ENCODE measurements around the gene NRF1.

Gene NRF1

GRCh38 chr7:129796186-129796775, 184.8 kb downstream of the NRF1 start:
- no peaks in the 10 kb centered on the region for H3K36me3 ChIP-seq (ENCODE audit: control insufficient read depth, insufficient read depth, low read length)

GRCh38 chr7:129797214-129797789, 185.8 kb downstream of the NRF1 start:
- no peak overlapping the region for H3K4me3 ChIP-seq (ENCODE audit: low read depth, low read length)
- H3K36me3 ChIP-seq (ENCODE audit: control insufficient read depth, insufficient read depth, low read length): no peaks in the 10 kb centered on the region
- H3K27me3 ChIP-seq (ENCODE audit: control insufficient read depth, insufficient read depth, low read length): no peaks in the 10 kb centered on the region
- no peaks in the 10 kb centered on the region for H3K4me1 ChIP-seq
- H3K4me2 ChIP-seq (ENCODE audit: low read length): no peak overlapping the region
- no peak for TF ChIP-seq CTCF (IDR thresholded peaks at IDR 0.05)
- H2AFZ ChIP-seq: no peak overlapping the region
- H3K9ac ChIP-seq: no peak overlapping the region
- H3K9me3 ChIP-seq (ENCODE audit: control insufficient read depth, low read length): no peaks in the 10 kb centered on the region
- no peaks in the 10 kb centered on the region for H3K79me2 ChIP-seq
- no peak overlapping the region for H3K27ac ChIP-seq

More at GRCh38 chr7:129796186-129796775, 184.8 kb downstream of the NRF1 start:
- no peak overlapping the region for H3K4me3 ChIP-seq (ENCODE audit: low read depth, low read length)
- no peak overlapping the region for H3K9ac ChIP-seq
- no peak overlapping the region for H2AFZ ChIP-seq
- H3K4me1 ChIP-seq: no peaks in the 10 kb centered on the region
- no peak for TF ChIP-seq CTCF (IDR thresholded peaks at IDR 0.05)
- no peaks in the 10 kb centered on the region for H3K9me3 ChIP-seq (ENCODE audit: control insufficient read depth, low read length)
- no peak overlapping the region for H3K27ac ChIP-seq
- no peak overlapping the region for H3K4me2 ChIP-seq (ENCODE audit: low read length)
- H3K79me2 ChIP-seq: no peaks in the 10 kb centered on the region
- no peaks in the 10 kb centered on the region for H3K27me3 ChIP-seq (ENCODE audit: control insufficient read depth, insufficient read depth, low read length)

GRCh38 chr7:129798616-129799349, 187.3 kb downstream of the NRF1 start:
- no peak overlapping the region for H2AFZ ChIP-seq
- H3K9ac ChIP-seq: no peak overlapping the region
- H3K79me2 ChIP-seq: no peaks in the 10 kb centered on the region
- H3K9me3 ChIP-seq (ENCODE audit: control insufficient read depth, low read length): no peaks in the 10 kb centered on the region
- no peak overlapping the region for H3K27ac ChIP-seq
- H3K4me1 ChIP-seq: no peaks in the 10 kb centered on the region
- no peak overlapping the region for H3K4me3 ChIP-seq (ENCODE audit: low read depth, low read length)
- H3K4me2 ChIP-seq (ENCODE audit: low read length): no peak overlapping the region
- no peaks in the 10 kb centered on the region for H3K27me3 ChIP-seq (ENCODE audit: control insufficient read depth, insufficient read depth, low read length)
- H3K36me3 ChIP-seq (ENCODE audit: control insufficient read depth, insufficient read depth, low read length): no peaks in the 10 kb centered on the region
- no peak for TF ChIP-seq CTCF (IDR thresholded peaks at IDR 0.05)

GRCh38 chr7:129799350-129799955, 187.9 kb downstream of the NRF1 start:
- no peak overlapping the region for H2AFZ ChIP-seq
- no peaks in the 10 kb centered on the region for H3K36me3 ChIP-seq (ENCODE audit: control insufficient read depth, insufficient read depth, low read length)
- TF ChIP-seq CTCF (IDR thresholded peaks at IDR 0.05): no peak
- no peak overlapping the region for H3K4me2 ChIP-seq (ENCODE audit: low read length)
- no peaks in the 10 kb centered on the region for H3K4me1 ChIP-seq
- H3K4me3 ChIP-seq (ENCODE audit: low read depth, low read length): no peak overlapping the region
- H3K9me3 ChIP-seq (ENCODE audit: control insufficient read depth, low read length): no peaks in the 10 kb centered on the region
- no peak overlapping the region for H3K27ac ChIP-seq
- H3K9ac ChIP-seq: no peak overlapping the region
- H3K27me3 ChIP-seq (ENCODE audit: control insufficient read depth, insufficient read depth, low read length): no peaks in the 10 kb centered on the region
- no peaks in the 10 kb centered on the region for H3K79me2 ChIP-seq
